ENCODE measurements around the gene MB.

The MB gene

GRCh38 chr22:35568751-35569739 is 48.1 kb downstream of the MB start:
- no peak for DNase-seq (ENCODE audit: low read depth)
- TF ChIP-seq CTCF (IDR thresholded peaks at IDR 0.05; ENCODE audit: control insufficient read depth, extremely low read depth, insufficient read depth) = no peak
- no peak overlapping the region for H3K4me3 ChIP-seq (ENCODE audit: low read depth, low read length)

- DNase-seq (ENCODE audit: low read depth) = no peak
- no peak overlapping the region for H3K4me3 ChIP-seq (ENCODE audit: low read depth, low read length)
- TF ChIP-seq CTCF (IDR thresholded peaks at IDR 0.05; ENCODE audit: control insufficient read depth, extremely low read depth, insufficient read depth) = no peak
Measured at GRCh38 chr22:35567351-35568141, 49.6 kb downstream of the MB start.

DNA sequence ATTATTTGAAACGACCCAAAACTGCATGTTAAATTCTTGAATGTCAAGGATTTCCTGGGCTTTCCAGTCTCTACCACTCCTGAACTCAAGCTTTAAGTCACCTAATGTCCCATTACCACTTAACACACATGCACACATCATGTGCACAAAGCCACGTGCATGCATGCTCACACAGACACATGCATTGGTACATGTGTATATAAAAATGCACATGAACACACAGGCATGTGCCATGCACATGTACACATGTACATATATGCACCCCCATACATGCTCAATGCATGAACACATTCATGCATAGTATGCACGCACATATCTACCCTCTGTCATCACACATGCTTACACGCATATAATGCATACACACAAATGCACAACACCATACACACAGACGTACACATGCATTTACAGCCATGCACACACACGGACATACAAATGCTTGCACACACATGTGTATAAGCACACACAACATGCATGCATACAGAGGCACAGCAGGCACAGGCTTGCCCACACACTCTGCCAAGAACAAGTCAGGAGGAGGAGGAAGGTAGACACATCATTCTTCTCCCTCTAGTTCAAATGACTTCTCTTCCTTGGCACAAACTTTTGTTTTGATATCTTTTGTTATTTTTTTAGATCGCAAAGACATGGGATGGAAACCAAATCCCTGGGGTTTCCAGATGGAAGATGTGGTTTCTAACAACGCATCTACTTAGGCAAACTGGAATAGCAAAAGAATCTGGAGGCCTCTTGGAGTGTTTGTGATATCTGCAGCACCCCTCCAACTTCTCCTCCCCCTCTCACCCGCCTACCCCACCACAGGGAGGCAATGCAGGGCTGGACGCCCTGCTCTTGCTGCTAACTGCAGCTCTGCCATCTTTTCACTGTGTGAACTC is 51.9 kb downstream of the MB start:
- no peak for TF ChIP-seq CTCF (IDR thresholded peaks at IDR 0.05; ENCODE audit: control insufficient read depth, extremely low read depth, insufficient read depth)
- no peak for DNase-seq (ENCODE audit: low read depth)
- no peak overlapping the region for H3K4me3 ChIP-seq (ENCODE audit: low read depth, low read length)

DNA sequence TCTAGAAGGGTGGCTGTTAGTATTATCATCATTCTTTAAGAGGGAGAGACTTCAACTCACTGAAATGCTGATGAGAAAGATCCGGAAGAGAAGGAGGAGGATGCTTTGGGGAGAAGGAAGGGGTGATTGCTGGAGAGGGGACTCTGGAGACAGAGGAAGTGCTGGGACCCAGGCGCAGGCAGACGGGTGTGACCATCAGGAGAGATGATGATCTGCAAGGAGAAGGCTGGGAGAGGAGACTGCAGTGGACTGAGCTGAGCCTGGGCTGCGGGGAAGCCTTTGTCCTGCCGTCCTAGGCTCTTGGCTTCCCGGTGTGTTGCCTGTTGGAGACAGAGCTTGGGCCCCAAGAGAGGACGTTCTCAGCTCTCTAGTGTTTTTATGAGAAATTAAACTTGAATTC is 53.9 kb downstream of the MB start:
- no peak for DNase-seq (ENCODE audit: low read depth)
- TF ChIP-seq CTCF (IDR thresholded peaks at IDR 0.05; ENCODE audit: control insufficient read depth, extremely low read depth, insufficient read depth) = no peak
- H3K4me3 ChIP-seq (ENCODE audit: low read depth, low read length) = no peak overlapping the region

DNA sequence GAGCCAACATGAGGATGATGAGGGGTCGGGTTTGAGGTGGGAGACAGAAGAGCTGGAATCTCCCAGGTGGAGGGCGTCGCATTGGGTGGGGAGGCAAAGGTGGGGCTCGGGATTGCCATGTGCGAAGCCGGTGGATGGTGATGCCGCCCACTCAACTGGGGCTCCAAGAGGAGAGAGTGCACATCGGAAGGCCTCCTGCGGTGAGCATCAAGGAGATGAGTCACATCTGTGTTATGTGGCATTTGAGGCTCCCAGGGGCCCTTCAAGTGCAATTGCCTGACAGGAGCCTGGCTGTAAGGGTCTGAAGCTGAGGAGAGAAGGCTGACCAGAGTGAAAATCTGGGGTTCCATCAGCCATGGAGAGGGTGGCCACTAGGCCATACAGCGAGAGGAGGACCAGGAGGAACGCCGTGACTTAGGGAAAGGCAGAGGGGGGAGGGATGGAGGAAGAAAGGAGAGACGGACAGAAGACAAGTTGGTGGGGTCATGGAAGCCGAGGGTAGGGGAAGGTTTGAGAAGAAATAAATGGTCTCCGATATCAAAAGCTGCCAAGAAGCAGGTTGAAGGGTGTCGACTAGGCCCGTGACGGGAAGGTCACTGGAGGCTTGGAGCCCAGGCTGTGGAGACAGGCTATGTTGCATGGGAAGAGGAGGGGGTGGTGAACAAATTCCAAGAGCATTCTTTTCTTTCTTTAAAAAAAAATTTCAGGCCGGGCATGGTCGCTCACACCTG is 55.2 kb downstream of the MB start:
- no peak overlapping the region for H3K4me3 ChIP-seq (ENCODE audit: low read depth, low read length)
- TF ChIP-seq CTCF (IDR thresholded peaks at IDR 0.05; ENCODE audit: control insufficient read depth, extremely low read depth, insufficient read depth) = no peak
- no peak for DNase-seq (ENCODE audit: low read depth)

GRCh38 chr22:35560824-35561223 is 56.3 kb downstream of the MB start:
- no peak for DNase-seq (ENCODE audit: low read depth)
- TF ChIP-seq CTCF (IDR thresholded peaks at IDR 0.05; ENCODE audit: control insufficient read depth, extremely low read depth, insufficient read depth) = no peak
- H3K4me3 ChIP-seq (ENCODE audit: low read depth, low read length) = no peak overlapping the region
